Lung (tissue), 12 donors: ENCODE data around the gene EML1. TPM values are rescaled to one million over a fixed set of nuclear protein-coding genes. Genes with fewer than 3 reads are reported as not detected.

ENCODE experiments used
- ATAC-seq: fragments of 200-7000 bp; cut with Tn5 transposase; one replicate; pipeline ENCODE4 v1.9.1; 2020; ENCODE audit warnings: moderate number of reproducible peaks; ENCODE audit not compliant: insufficient read depth, low FRiP score
- DNase-seq, 3 donors: peaks; one replicate each; pipeline ENCODE4 v3.0.0-alpha.2; 2013 to 2017
- H3K27ac ChIP-seq, 2 donors: one replicate each; pipeline ENCODE4 v1.5.1; 2013; ENCODE audit warnings: mild to moderate bottlenecking in 2 of 2, moderate library complexity in 2 of 2, control low read depth in 1 of 2, inconsistent platforms in 1 of 2, low read depth in 1 of 2, low read length in 1 of 2
- H3K27me3 ChIP-seq, 3 donors: one replicate each; pipeline ENCODE4 v1.5.1; 2013; ENCODE audit warnings: low read length in 2 of 3; ENCODE audit not compliant: control insufficient read depth in 3 of 3, insufficient read depth in 3 of 3
- H3K36me3 ChIP-seq, 4 donors: one replicate each; pipeline ENCODE4 v1.5.1; 2013; ENCODE audit warnings: low read length in 4 of 4, mild to moderate bottlenecking in 1 of 4, moderate library complexity in 1 of 4; ENCODE audit not compliant: control insufficient read depth in 4 of 4, insufficient read depth in 4 of 4
- H3K4me1 ChIP-seq, 5 donors: one replicate each; pipeline ENCODE4 v1.5.1; 2013; ENCODE audit warnings: low read length in 5 of 5, mild to moderate bottlenecking in 2 of 5, moderate library complexity in 1 of 5; ENCODE audit not compliant: control insufficient read depth in 5 of 5, insufficient read depth in 5 of 5
- H3K4me3 ChIP-seq: one replicate; pipeline ENCODE4 v1.5.1; 2013; ENCODE audit warnings: mild to moderate bottlenecking, control low read depth, moderate library complexity
- H3K9ac ChIP-seq, 2 donors: one replicate each; pipeline ENCODE4 v1.5.1; 2013; ENCODE audit warnings: low read length in 2 of 2, control low read depth in 1 of 2; ENCODE audit not compliant: insufficient read depth in 1 of 2
- H3K9me3 ChIP-seq, 4 donors: one replicate each; pipeline ENCODE4 v1.5.1; 2013; ENCODE audit warnings: low read length in 3 of 4, mild to moderate bottlenecking in 1 of 4, moderate library complexity in 1 of 4; ENCODE audit not compliant: control insufficient read depth in 4 of 4, insufficient read depth in 3 of 4
- WGBS, 2 donors: extraction: QIAGEN DNeasy Blood & Tissue Kit; methylation state at CpG; one replicate each; pipeline ENCODE4 v1.1.7; 2013; 5-methylcytosine and 5-hydroxymethylcytosine counted together
- polyA plus RNA-seq, 2 donors: library from polyadenylated mRNA; stranded (reverse); fragments of 200-250 nt; gene quantifications; one replicate each; pipeline ENCODE4 v1.2.1, GENCODE V29; 2013
- total RNA-seq, 2 donors: library from RNA; depleted of rRNA in 1 of 2; stranded (reverse); fragments of >200 nt in 1 of 2; gene quantifications; one replicate each; pipeline ENCODE4 v1.2.1, GENCODE V29; 2014 to 2021
- TF ChIP-seq, protein P1 (sequence below): IDR thresholded peaks from 2 replicates; pipeline ENCODE4 v1.5.1; 2012; ENCODE audit warnings: mild to moderate bottlenecking; ENCODE audit errors: control extremely low read depth, extremely low read depth
- donor health status: control.
- donor health status: control.
- donor health status: Bipolar disorder and iron deficiency.
- donor health status: healthy.
- donor health status: DM: yes; HTN: yes; CAD: no.

EML1 gene
- total and polyA plus RNA-seq, 4 donors, result 6.7 to 88.0 (median 22.8) TPM

DNA sequence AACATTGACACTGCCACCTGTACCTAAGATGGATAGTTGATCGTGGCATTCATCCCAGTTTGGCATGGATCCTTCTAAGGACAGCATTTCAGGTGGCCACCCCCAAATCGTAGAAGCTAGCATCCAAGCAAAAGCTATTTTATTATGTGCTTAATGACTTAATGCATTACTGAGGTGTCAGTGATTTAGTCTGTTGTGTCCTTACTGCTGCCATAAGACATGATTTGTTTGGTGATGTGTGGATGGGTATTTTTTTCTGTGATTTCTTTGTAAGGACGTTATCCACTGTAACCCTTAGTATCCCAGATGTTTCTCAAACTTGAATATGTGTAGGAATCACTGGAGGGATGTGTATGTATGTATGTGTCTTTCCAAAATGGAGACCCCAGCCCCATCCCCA, 190.8 kb downstream of the EML1 start:
- no peak overlapping the region for H3K4me3 ChIP-seq
- no peaks in the 10 kb centered on the region for H3K27me3 ChIP-seq
- H3K4me1 ChIP-seq, result peaks cover 0 to 44% (median 17%) of the 10 kb centered on the region in 5 donors
- H3K9me3 ChIP-seq, result no peaks in the 10 kb centered on the region
- peak overlapping the region in 1 of 2 donors; percentile 17 for H3K27ac ChIP-seq
- DNase-seq (peak in 2 of 3 donors; percentile 88 to 89), ATAC-seq (no peak)
- WGBS, 2 donors, result 51 to 64% methylated on average over 3 of the region's 3 CpGs
- H3K36me3 ChIP-seq, result no peaks in the 10 kb centered on the region
- TF ChIP-seq, protein P1, sequence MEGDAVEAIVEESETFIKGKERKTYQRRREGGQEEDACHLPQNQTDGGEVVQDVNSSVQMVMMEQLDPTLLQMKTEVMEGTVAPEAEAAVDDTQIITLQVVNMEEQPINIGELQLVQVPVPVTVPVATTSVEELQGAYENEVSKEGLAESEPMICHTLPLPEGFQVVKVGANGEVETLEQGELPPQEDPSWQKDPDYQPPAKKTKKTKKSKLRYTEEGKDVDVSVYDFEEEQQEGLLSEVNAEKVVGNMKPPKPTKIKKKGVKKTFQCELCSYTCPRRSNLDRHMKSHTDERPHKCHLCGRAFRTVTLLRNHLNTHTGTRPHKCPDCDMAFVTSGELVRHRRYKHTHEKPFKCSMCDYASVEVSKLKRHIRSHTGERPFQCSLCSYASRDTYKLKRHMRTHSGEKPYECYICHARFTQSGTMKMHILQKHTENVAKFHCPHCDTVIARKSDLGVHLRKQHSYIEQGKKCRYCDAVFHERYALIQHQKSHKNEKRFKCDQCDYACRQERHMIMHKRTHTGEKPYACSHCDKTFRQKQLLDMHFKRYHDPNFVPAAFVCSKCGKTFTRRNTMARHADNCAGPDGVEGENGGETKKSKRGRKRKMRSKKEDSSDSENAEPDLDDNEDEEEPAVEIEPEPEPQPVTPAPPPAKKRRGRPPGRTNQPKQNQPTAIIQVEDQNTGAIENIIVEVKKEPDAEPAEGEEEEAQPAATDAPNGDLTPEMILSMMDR, result no peak
- H3K9ac ChIP-seq, result no peak overlapping the region

DNA sequence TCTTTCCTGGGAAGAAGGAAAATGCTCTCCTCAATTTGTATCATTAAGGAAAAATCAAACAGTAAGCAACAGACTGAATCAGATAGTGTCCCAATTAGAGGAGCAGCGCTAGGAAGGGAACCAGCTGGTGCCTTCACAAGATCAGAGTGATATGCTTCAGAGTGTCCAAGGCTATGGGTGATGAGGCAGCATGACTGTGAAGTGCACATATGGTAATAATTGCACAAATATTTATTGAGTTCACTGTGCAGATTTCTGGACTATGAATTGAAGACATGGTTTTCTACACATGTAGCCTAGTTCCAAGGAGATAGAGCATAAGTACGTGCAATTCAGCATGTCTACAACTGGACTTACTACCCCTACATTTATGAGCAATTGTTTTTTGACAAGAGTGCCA, 193.2 kb downstream of the EML1 start:
- Histone ChIP-seq H3K4me1 (peaks cover 0 to 56% (median 15%) of the 10 kb centered on the region in 5 donors), H3K27ac (no peak overlapping the region), H3K36me3 (no peaks in the 10 kb centered on the region), H3K27me3 (no peaks in the 10 kb centered on the region), H3K9ac (no peak overlapping the region), H3K4me3 (no peak overlapping the region), H3K9me3 (no peaks in the 10 kb centered on the region)
- DNase-seq, result peak; percentile 93 to 99 (median 98)
- no peak for ATAC-seq
- 84 to 96% methylated on average over 2 of the region's 2 CpGs for WGBS, 2 donors
- TF ChIP-seq, protein P1, result no peak

DNA sequence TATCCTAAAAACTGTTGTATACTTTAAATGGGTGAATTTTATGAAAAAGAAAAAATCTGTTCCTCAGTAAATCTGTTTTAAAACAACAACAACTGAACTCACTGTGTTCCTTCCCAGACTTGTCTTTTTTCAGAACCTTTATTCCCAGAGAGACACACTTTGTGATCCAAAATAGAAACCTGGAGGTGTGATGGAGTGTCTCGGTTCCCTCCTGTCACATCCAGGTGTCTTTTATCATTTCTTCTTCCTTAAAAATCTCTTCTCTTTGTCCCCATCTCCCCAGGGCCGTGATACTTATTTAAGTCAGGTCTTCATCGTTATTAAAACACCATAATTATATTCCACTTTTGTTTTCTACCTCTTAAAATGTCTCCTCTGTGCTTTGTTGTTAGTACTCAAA, 195.8 kb downstream of the EML1 start:
- Histone ChIP-seq H3K9ac (no peak overlapping the region), H3K36me3 (no peaks in the 10 kb centered on the region), H3K27me3 (no peaks in the 10 kb centered on the region), H3K4me1 (peaks cover 0 to 43% (median 8%) of the 10 kb centered on the region in 5 donors), H3K9me3 (no peaks in the 10 kb centered on the region), H3K4me3 (no peak overlapping the region), H3K27ac (no peak overlapping the region)
- no peak for DNase-seq
- WGBS, 2 donors, result 90% methylated on average over 3 of the region's 3 CpGs
- TF ChIP-seq, protein P1, result no peak
- ATAC-seq, result no peak
